Ishikawa (cell line): Measurements from ENCODE around the gene RRBP1.

Experiments used
- CEBPB ChIP-seq: IDR thresholded peaks from 2 replicates; pipeline ENCODE4 v1.6.1; 2012
- CREB1 ChIP-seq: IDR thresholded peaks from 2 replicates; pipeline ENCODE4 v1.6.1; 2012; ENCODE audit warnings: low read depth
- EGR1 ChIP-seq: IDR thresholded peaks from 2 replicates; pipeline ENCODE4 v1.6.1; 2012
- EP300 ChIP-seq: IDR thresholded peaks from 2 replicates; pipeline ENCODE4 v1.6.1; 2012; ENCODE audit warnings: borderline replicate concordance
- FOXM1 ChIP-seq: IDR thresholded peaks from 2 replicates; pipeline ENCODE4 v1.6.1; 2012; ENCODE audit warnings: low read depth, borderline replicate concordance
- NFIC ChIP-seq: IDR thresholded peaks from 2 replicates; pipeline ENCODE4 v1.6.1; 2012
- RAD21 ChIP-seq: IDR thresholded peaks from 2 replicates; pipeline ENCODE4 v1.6.1; 2012; ENCODE audit warnings: low read depth
- REST ChIP-seq: IDR thresholded peaks from 2 replicates; pipeline ENCODE4 v1.6.1; 2012; ENCODE audit warnings: low read depth, mild to moderate bottlenecking
- TAF1 ChIP-seq: IDR thresholded peaks from 2 replicates; pipeline ENCODE4 v1.6.1; 2012; ENCODE audit warnings: low read depth, mild to moderate bottlenecking
- TCF12 ChIP-seq: IDR thresholded peaks from 2 replicates; pipeline ENCODE4 v1.6.1; 2012; ENCODE audit warnings: low read depth
- TEAD4 ChIP-seq: IDR thresholded peaks from 2 replicates; pipeline ENCODE4 v1.6.1; 2012
- USF1 ChIP-seq: IDR thresholded peaks from 2 replicates; pipeline ENCODE4 v1.6.1; 2012
- YY1 ChIP-seq: IDR thresholded peaks from 2 replicates; pipeline ENCODE4 v1.6.1; 2012; ENCODE audit warnings: low read depth
- ZBTB7A ChIP-seq: IDR thresholded peaks from 2 replicates; pipeline ENCODE4 v1.6.1; 2012; ENCODE audit warnings: low read depth
- TF ChIP-seq, protein P1 (sequence below): IDR thresholded peaks from 2 replicates; pipeline ENCODE4 v1.6.1; 2012

RRBP1 gene

DNA sequence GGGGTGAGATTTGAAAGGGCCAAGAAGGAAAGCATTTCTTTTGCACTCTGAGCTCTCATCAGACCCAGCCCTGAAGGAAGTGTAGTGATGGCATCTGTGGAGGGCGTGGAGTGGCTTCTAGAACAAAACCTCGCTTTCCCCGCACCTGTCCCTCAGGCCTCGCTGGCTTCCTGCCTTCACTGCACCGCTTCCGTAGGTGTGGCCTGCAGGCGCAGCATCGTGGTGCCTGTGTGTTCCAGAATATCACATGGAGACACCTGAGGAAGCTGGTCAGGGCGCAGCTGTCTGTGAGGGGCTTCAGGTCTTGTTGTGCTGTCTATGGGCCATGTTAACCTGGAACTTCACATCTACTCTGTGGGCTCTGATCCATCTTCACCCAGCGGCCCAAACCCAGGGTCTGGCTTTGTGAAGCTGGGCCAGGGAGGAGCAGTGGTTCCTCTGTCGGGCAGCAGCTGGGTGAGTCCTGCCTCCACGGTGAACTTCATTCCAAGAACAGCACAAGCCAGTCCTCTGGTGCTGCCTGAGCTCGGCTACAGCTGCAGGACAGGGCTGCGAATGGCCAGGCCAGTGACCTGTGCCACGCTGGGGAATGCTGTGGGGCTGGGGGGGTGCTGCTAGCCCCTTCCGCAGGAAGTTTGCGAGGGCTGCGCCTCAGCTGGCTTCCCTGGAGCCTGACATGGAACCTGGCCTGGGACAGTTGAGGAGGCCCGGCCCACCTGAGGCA, 71.3 kb downstream of the RRBP1 start:
- TF ChIP-seq USF1 (no peak), REST (no peak), EGR1 (no peak), TCF12 (no peak), TAF1 (no peak), FOXM1 (no peak), RAD21 (no peak), NFIC (no peak), ZBTB7A (no peak), YY1 (no peak), CEBPB (no peak), CREB1 (no peak), EP300 (no peak), TEAD4 (no peak)
- TF ChIP-seq, protein P1, sequence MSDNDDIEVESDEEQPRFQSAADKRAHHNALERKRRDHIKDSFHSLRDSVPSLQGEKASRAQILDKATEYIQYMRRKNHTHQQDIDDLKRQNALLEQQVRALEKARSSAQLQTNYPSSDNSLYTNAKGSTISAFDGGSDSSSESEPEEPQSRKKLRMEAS, result no peak

DNA sequence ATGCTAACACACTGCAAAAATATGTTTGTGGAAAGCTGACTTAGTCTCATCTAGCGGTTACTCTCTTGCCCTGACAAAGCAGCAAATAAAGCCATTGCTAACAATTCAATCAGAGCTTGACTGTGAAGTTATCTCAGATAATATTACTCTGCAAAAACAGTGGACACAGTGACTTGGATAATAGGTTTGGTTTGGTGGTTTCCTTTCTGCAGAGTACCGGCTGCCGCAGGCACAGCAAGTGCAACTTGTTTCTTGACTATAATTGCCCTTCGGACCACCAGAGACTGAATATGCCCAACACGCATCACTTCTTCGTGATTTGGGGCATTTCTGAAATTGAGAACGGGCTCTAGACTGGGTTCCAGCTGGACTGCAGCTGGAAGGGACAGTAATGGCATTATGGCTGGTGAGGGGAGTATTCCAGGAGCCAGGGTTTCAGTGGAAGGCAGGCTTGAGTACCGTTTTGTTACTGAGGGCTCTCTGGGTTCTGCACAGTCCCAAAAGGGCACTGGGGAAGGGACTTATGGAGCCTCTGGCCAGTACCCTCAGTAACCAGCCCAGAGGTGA, 72.1 kb downstream of the RRBP1 start:
- TF ChIP-seq EGR1 (no peak), CREB1 (no peak), TCF12 (no peak), ZBTB7A (no peak), USF1 (no peak), CEBPB (no peak), TEAD4 (no peak)

DNA sequence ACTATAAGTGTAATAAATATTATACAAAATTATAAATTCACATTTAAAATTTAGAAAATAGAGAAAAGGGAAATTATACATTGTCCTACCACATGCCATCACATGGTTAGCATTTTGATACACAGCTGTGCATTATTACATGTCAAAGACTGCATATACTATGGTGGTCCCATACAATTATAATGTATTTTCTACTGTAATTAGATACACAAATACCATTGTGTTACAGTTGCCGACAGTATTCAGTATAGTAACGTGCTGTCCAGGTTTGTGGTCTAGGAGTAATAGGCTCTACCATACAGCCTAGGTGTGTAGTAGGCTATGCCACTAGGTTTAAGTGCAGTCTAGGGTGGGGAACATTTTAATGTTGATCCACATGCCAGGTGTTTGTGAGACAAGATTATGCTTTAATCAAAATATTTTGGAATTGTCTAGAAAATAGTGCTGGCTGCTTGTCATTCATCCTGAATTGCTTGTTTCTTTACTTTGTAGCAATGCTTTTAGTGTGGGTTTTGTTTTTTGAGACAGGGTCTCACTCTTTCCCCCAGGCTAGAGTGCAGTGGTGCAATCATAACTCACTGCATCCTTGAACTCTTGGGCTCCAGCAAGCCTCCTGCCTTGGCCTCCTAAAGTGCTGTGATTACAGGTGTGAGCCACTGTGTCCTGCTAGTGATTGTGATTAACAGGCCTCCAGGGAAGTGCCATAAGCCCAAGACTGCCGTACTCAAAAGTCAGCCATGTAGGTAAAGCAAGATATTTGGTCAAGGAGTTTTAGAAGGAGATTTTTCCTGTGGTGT, 73.1 kb downstream of the RRBP1 start:
- TF ChIP-seq REST, result no peak
- TF ChIP-seq USF1, result no peak
- no peak for TF ChIP-seq YY1
- TF ChIP-seq ZBTB7A, result no peak
- TF ChIP-seq EGR1, result no peak
- no peak for TF ChIP-seq TAF1
- no peak for TF ChIP-seq CEBPB
- TF ChIP-seq, protein P1, result no peak
- no peak for TF ChIP-seq FOXM1
- TF ChIP-seq TCF12, result no peak
- no peak for TF ChIP-seq TEAD4
- no peak for TF ChIP-seq CREB1
- no peak for TF ChIP-seq EP300
- TF ChIP-seq NFIC, result no peak
- TF ChIP-seq RAD21, result no peak

- TF ChIP-seq TCF12 (no peak), RAD21 (no peak), NFIC (no peak), TAF1 (no peak), CEBPB (no peak), ZBTB7A (no peak), REST (no peak), USF1 (no peak), FOXM1 (no peak), YY1 (no peak), EGR1 (no peak), TEAD4 (no peak), CREB1 (no peak), EP300 (no peak)
- TF ChIP-seq, protein P1, result no peak
These were observed 76.0 kb downstream of the RRBP1 start for GRCh38 chr20:17606001-17606400.
